Adrenal gland (tissue), 12 donors: Measurements from ENCODE around the gene ASTN2. TPM values are rescaled to one million over a fixed set of nuclear protein-coding genes. Genes with fewer than 3 reads are reported as not detected.

ENCODE experiments used
- DNase-seq, 7 donors: peaks; one replicate each; pipeline ENCODE4 v3.0.0-alpha.2; 2019 to 2020
- H3K27ac ChIP-seq, 5 donors: fragments of 200-600 bp; sonication (generic) in 4 of 5; 1 replicate in 3 of 5; 2 replicates in 2 of 5; pipeline versions ENCODE4 v1.5.1 to v1.8.0; 2016 to 2020; ENCODE audit warnings: mild to moderate bottlenecking in 1 of 5
- H3K27me3 ChIP-seq: fragments of 200-600 bp; 2 replicates; pipeline ENCODE4 v1.8.0; 2021
- H3K36me3 ChIP-seq, 2 donors: fragments of 200-600 bp; replicated peaks in 1 of 2; 1 replicate in 1 of 2; 2 replicates in 1 of 2; pipeline versions ENCODE4 v1.5.1 to v1.8.0; 2018 to 2022
- H3K4me1 ChIP-seq, 2 donors: fragments of 200-600 bp; replicated peaks in 1 of 2; 1 replicate in 1 of 2; 2 replicates in 1 of 2; pipeline versions ENCODE4 v1.5.1 to v1.8.0; 2018 to 2021
- H3K4me3 ChIP-seq, 4 donors: fragments of 200-600 bp; sonication (generic) in 3 of 4; one replicate each; pipeline ENCODE4 v1.5.1; 2016 to 2018
- H3K9me3 ChIP-seq, 3 donors: fragments of 200-600 bp; sonication (generic) in 1 of 3; replicated peaks in 1 of 3; 1 replicate in 2 of 3; 2 replicates in 1 of 3; pipeline versions ENCODE4 v1.5.1 to v1.8.0; 2016 to 2021
- POLR2A ChIP-seq, 2 donors: fragments of 450-650 bp; IDR thresholded peaks; one replicate each; pipeline ENCODE4 v1.6.1; 2017; ENCODE audit warnings: antibody characterized with exemption in 2 of 2, mild to moderate bottlenecking in 2 of 2, moderate library complexity in 1 of 2
- WGBS, 4 donors: extraction: QIAGEN DNeasy Blood & Tissue Kit in 2 of 4; methylation state at CpG; one replicate each; pipeline versions ENCODE4 v1.1.5 to v1.1.7; 2013 to 2017; 5-methylcytosine and 5-hydroxymethylcytosine counted together
- intact Hi-C, 2 donors: fragments of 100-400 bp; cut with DNase I; formaldehyde crosslinking; loops; one replicate each; pipeline versions ENCODE4 v1.14.1 to v1.15.0; 2022 to 2023
- polyA plus RNA-seq, 3 donors: library from polyadenylated mRNA; stranded (reverse); fragments of 200-250 nt in 2 of 3; fragments of 350-450 nt in 1 of 3; fragmentation: Illumina TruSeq in 1 of 3; extraction: RNeasy Lipid Tissue Mini Kit (QIAGEN cat#74804) in 1 of 3; gene quantifications; one replicate each; pipeline ENCODE4 v1.2.3, GENCODE V29; 2013 to 2014
- total RNA-seq, 9 donors: library from RNA; depleted of rRNA in 4 of 9; stranded (reverse); fragments of >200 nt in 4 of 9; fragments of 120-200 nt in 1 of 9; fragmentation: NEBNext Ultra II Directional in 1 of 9; extraction: Animal tissue kit (Norgen Biotek cat#: 25700) in 1 of 9; gene quantifications; one replicate each; pipeline versions ENCODE4 v1.1.0 to v1.2.4, GENCODE V29; 2013 to 2023
- TF ChIP-seq, protein P1 (sequence below), 6 experiments: fragments of 450-650 bp in 4 of 6; fragments of 200-600 bp in 2 of 6; sonication (generic) in 1 of 6; IDR thresholded peaks; 1 replicate in 5 of 6; 2 replicates in 1 of 6; pipeline versions ENCODE4 v1.5.1 to v1.8.0; 2016 to 2021; ENCODE audit warnings: antibody characterized with exemption in 6 of 6, mild to moderate bottlenecking in 2 of 6, moderate library complexity in 1 of 6
- donor health status: healthy with polysubstance abuse.
- donor health status: Bipolar disorder and iron deficiency.
- donor health status: DM: yes; HTN: yes; CAD: no.
- donor health status: DM: no; HTN: no; CAD: no.
- donor health status: DM: no; HTN: no; CAD: no.
- donor health status: DM: yes; HTN: yes; CAD: no.

The ASTN2 gene
- total and polyA plus RNA-seq, 12 donors = 2.5 to 15.6 (median 6.8) TPM

DNA sequence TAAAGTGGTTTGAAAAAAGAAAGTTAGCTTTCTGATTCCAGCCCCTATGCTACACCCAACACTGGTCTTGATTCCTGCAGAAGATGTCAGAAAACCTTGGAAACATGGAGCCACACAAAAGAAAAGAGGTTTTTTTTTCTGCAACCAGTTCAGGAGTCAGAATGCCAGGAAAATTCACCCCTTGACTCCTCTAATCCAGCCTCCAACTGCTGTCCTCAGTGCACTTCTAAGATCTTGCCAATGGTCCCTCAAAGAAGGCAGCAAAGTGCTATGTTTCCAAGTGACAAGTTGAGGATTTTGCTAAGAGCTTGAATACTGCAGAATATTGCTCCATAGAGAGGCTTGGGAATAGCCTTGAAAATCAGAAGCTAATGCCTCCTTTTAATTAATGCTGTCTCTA is 617.6 kb downstream of the ASTN2 start:
- Histone ChIP-seq H3K4me1 (no peaks in the 10 kb centered on the region), H3K36me3 (no peaks in the 10 kb centered on the region), H3K27ac (no peak overlapping the region), H3K27me3 (no peaks in the 10 kb centered on the region), H3K9me3 (no peaks in the 10 kb centered on the region), H3K4me3 (no peak overlapping the region)
- intact Hi-C loops = no loop called here
- TF ChIP-seq, protein P1, sequence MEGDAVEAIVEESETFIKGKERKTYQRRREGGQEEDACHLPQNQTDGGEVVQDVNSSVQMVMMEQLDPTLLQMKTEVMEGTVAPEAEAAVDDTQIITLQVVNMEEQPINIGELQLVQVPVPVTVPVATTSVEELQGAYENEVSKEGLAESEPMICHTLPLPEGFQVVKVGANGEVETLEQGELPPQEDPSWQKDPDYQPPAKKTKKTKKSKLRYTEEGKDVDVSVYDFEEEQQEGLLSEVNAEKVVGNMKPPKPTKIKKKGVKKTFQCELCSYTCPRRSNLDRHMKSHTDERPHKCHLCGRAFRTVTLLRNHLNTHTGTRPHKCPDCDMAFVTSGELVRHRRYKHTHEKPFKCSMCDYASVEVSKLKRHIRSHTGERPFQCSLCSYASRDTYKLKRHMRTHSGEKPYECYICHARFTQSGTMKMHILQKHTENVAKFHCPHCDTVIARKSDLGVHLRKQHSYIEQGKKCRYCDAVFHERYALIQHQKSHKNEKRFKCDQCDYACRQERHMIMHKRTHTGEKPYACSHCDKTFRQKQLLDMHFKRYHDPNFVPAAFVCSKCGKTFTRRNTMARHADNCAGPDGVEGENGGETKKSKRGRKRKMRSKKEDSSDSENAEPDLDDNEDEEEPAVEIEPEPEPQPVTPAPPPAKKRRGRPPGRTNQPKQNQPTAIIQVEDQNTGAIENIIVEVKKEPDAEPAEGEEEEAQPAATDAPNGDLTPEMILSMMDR (IDR thresholded peaks at IDR 0.05) = no peak
- no peak for TF ChIP-seq POLR2A (IDR thresholded peaks at IDR 0.05)
- DNase-seq = no peak

DNA sequence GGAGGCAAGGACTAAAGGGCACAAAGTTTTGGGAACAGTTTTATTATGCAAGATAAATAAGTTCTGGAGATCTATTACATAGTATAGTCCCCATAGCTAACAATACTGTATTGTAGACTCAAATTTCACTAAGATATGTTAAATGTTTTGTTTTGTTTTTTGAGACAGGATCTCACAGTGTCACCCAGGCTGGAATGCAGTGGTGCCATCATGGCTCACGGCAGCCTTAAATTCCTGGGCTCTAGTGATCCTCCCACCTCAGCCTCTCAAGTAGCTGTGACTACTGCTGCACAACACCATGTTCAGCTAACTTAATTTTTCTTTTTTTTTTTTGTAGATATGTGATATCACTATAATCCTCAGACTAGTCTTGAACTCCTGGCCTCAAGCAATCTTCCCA is 618.2 kb downstream of the ASTN2 start:
- 80 to 93% (median 85%) methylated on average over 1 of the region's 1 CpG for WGBS, 4 donors
- no peak overlapping the region for H3K27ac ChIP-seq
- H3K36me3 ChIP-seq = no peaks in the 10 kb centered on the region
- intact Hi-C loops = no loop called here
- H3K9me3 ChIP-seq = no peaks in the 10 kb centered on the region
- H3K4me3 ChIP-seq = no peak overlapping the region
- no peaks in the 10 kb centered on the region for H3K27me3 ChIP-seq
- no peak for TF ChIP-seq POLR2A (IDR thresholded peaks at IDR 0.05)
- H3K4me1 ChIP-seq = no peaks in the 10 kb centered on the region
- no peak for DNase-seq

DNA sequence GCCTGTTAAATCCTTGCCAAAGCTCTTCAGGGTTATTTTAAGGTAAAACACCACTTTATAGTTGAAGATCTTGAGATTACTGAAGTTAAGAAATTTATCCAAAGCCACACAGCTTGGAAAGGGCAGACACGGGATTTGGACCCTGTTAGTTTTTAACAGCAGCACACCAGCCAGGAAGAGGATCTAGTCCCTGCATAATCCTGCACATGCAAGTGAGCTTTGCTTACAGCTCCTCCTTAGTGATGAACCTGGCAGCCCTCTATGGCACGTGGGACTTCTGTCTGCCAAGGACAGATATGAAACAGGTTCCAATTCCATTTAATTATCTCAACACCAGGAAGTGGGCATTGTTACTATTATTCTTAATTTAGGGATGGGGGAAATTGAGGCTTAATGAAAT is 619.0 kb downstream of the ASTN2 start:
- Histone ChIP-seq H3K27ac (no peak overlapping the region), H3K36me3 (no peaks in the 10 kb centered on the region), H3K4me3 (no peak overlapping the region), H3K27me3 (no peaks in the 10 kb centered on the region), H3K9me3 (no peaks in the 10 kb centered on the region), H3K4me1 (no peaks in the 10 kb centered on the region)
- 37 to 67% (median 44%) methylated on average over 2 of the region's 2 CpGs for WGBS, 4 donors
- no peak for DNase-seq
- TF ChIP-seq, protein P1 (IDR thresholded peaks at IDR 0.05) = no peak
- TF ChIP-seq POLR2A (IDR thresholded peaks at IDR 0.05) = no peak
- intact Hi-C loops = no loop called here

DNA sequence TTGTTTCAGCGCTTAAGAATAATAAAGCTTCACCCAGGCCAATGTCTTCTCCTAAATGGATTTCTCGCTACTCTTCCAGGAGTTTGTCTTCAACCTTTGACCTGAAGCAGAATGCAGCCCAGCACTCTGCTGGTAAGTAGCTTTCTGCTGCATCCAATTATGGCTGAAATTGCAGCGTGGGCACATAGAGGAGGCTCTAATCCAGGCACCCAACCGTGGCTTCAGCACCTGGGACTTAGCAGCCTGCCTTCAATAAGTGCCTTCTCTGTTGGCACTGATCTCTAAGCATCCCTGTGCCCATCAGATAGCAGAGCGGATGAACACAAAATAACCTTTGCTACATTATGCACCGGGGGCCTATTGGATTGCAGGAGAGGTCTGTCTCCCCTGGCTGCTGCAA is 622.6 kb downstream of the ASTN2 start:
- H3K4me3 ChIP-seq = no peak overlapping the region
- H3K36me3 ChIP-seq = no peaks in the 10 kb centered on the region
- no peak overlapping the region for H3K27ac ChIP-seq
- no peaks in the 10 kb centered on the region for H3K9me3 ChIP-seq
- no peaks in the 10 kb centered on the region for H3K4me1 ChIP-seq
- no peaks in the 10 kb centered on the region for H3K27me3 ChIP-seq
- intact Hi-C loops = no loop called here
- WGBS, 4 donors = 77 to 88% (median 84%) methylated on average over 5 to 6 of the region's 6 CpGs
- TF ChIP-seq, protein P1 (IDR thresholded peaks at IDR 0.05) = no peak
- TF ChIP-seq POLR2A (IDR thresholded peaks at IDR 0.05) = no peak
- no peak for DNase-seq

DNA sequence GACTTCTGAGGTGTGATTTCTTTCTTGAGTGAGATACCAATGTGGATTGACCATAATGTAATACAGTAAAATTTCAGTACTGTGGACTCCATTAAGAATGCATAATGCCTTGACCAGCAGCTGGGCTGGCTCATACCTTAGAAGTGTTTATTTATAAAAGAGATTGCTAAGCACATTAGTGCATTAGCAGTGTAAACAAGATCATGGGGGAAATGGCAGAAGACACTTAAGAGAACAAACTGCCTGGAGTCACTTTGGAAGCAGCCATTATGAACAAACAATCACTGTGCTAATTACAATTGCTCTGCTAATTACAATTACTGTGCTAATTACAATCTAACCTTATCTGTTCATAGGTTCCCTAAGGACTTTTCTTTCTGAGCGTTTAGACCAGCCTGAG is 623.5 kb downstream of the ASTN2 start:
- TF ChIP-seq, protein P1 (IDR thresholded peaks at IDR 0.05) = no peak
- no peak for TF ChIP-seq POLR2A (IDR thresholded peaks at IDR 0.05)
- Histone ChIP-seq H3K4me3 (no peak overlapping the region), H3K9me3 (no peaks in the 10 kb centered on the region), H3K27ac (no peak overlapping the region), H3K27me3 (no peaks in the 10 kb centered on the region), H3K4me1 (no peaks in the 10 kb centered on the region), H3K36me3 (no peaks in the 10 kb centered on the region)
- no peak for DNase-seq
- intact Hi-C loops = no loop called here
- 70 to 86% (median 73%) methylated on average over 1 of the region's 1 CpG for WGBS, 4 donors
